ENCODE measurements around the gene MGAT3. TPM values are rescaled to one million over a fixed set of nuclear protein-coding genes. Genes with fewer than 3 reads are reported as not detected.

Gene MGAT3
- total and polyA plus RNA-seq, 5 donors, result 7.3 to 11.6 (median 9.2) TPM

DNA sequence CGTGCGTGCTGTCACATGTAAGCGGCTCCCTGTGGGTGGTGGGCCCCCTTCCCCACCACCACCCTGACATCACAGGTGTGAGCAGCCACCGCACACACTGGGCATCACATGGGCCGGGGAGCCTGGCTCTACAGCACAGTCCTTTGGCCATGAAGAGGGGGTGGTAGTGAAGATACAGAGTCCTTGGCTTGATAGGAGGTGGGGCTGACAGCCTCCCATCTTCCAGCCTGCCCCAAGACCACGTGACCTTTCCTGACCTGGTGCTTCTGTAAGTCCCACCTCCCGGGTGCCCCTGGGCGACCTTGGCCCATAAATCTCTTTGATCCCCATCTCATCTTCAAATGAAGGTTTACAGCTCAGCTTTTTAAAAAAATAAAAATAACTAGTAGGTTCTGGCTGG lies 21.2 kb upstream of the MGAT3 start:
- H3K4me1 ChIP-seq (ENCODE audit: control insufficient read depth, insufficient read depth, low read length), result peaks cover 9% of the 10 kb centered on the region
- ATAC-seq (no peak), DNase-seq (peak in 1 of 3 donors; percentile 33)
- no peaks in the 10 kb centered on the region for H3K9me3 ChIP-seq (ENCODE audit: control insufficient read depth, low read length)
- no peak overlapping the region for H3K27ac ChIP-seq (ENCODE audit: low read length)
- WGBS, result 90% methylated on average over 8 of the region's 8 CpGs
- H3K4me3 ChIP-seq (ENCODE audit: low read length), result no peak overlapping the region
- intact Hi-C loops (cut with DNase I), result no loop called here
- H3K27me3 ChIP-seq (ENCODE audit: control insufficient read depth, insufficient read depth), result no peaks in the 10 kb centered on the region

DNA sequence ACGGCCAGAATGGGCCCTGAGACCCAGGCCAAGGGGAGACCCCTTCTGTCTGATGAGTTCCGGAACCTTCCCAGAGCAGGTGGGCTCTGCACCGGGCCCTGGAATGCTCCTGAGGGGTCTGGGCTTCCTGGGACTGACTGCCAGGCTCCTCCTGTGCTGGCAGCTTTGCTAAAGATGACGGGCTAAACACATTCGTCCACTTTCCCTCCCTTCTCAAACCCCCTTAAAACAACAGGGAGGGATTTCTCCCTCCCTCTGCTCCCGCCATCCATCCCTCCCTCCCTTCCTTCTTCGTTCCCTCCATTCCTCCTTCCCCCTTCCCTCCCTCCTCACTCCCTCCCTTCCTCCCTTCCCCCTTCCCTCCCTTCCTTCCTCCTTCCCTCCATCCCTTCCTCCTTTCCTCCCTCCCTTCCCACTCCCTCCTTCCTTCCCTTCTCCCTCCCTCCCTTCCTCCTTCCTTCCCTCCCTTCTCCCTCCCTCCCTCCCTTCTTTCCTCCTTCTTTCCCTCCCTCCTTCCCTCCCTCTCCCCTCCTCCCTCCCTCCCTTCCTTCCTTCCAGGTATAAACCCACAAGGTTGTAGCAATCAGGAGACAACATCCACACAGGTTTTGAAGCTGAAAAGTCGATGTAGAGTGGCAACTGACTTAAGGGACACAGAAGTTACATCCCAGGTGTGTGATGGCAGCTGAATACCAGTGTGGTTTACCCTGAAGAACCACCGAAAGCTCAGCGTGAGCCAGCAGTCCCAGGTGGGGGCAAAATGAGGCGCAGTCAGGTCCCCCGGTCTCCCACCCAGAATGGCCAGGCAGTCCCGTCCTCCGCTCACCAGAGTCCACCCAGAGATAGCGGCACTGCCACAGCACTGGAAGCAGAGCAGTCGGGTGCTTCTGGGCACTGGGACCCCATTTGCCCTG lies 18.8 kb upstream of the MGAT3 start:
- Histone ChIP-seq H3K9me3 (ENCODE audit: control insufficient read depth, low read length) (no peaks in the 10 kb centered on the region), H3K4me1 (ENCODE audit: control insufficient read depth, insufficient read depth, low read length) (no peaks in the 10 kb centered on the region), H3K27me3 (ENCODE audit: control insufficient read depth, insufficient read depth) (no peaks in the 10 kb centered on the region), H3K27ac (ENCODE audit: low read length) (no peak overlapping the region), H3K4me3 (ENCODE audit: low read length) (no peak overlapping the region)
- ATAC-seq (peak; percentile 9 to 16), DNase-seq (peak in 1 of 3 donors; percentile 51)
- WGBS, result 39% methylated on average over 16 of the region's 16 CpGs
- intact Hi-C loops (cut with DNase I), result no loop called here

DNA sequence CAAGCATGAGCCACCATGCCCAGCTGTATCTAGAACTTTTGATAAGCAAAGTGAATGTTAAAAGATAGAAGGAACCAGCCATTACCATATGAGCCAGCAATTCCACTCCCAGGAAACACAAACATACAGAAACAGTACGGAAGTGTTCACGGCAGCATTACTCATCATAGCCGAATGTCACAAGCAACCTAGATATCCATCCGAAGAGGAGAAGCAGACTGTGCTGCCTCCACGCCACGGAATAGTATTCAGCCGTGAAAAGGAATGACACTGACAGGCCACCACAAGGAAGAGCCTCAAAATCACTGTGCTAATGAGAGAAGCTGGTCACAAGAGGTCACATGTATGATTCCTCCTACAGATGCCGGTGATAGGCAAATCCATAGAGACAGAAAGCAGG lies 17.6 kb upstream of the MGAT3 start:
- intact Hi-C loops (cut with DNase I), result no loop called here
- no peaks in the 10 kb centered on the region for H3K4me1 ChIP-seq (ENCODE audit: control insufficient read depth, insufficient read depth, low read length)
- DNase-seq (no peak), ATAC-seq (peak in 1 of 2 donors; percentile 17)
- no peaks in the 10 kb centered on the region for H3K9me3 ChIP-seq (ENCODE audit: control insufficient read depth, low read length)
- no peak overlapping the region for H3K27ac ChIP-seq (ENCODE audit: low read length)
- H3K27me3 ChIP-seq (ENCODE audit: control insufficient read depth, insufficient read depth), result no peaks in the 10 kb centered on the region
- H3K4me3 ChIP-seq (ENCODE audit: low read length), result no peak overlapping the region
- WGBS, result 51% methylated on average over 8 of the region's 8 CpGs

DNA sequence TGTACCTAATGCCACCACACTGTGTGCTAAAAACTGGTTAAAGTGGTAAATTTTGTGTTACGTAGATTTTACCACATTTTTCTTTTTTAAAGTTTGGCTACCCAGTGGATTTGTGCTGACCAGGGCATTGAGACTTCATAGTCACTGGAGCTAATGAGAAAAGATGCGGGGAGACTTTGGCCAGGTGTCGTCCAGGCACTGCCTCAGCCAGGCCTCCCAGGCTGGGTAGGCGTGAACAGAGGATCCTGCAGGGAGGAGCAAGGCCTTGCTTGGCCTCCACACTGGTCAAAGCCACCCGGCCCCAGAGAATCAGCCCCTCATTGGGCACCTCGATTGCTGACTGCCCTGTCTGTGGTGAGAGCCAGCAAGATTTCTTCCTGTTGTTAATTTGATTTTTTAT lies 13.4 kb upstream of the MGAT3 start:
- DNase-seq (no peak), ATAC-seq (no peak)
- WGBS, result 90% methylated on average over 6 of the region's 6 CpGs
- H3K27me3 ChIP-seq (ENCODE audit: control insufficient read depth, insufficient read depth), result no peaks in the 10 kb centered on the region
- H3K9me3 ChIP-seq (ENCODE audit: control insufficient read depth, low read length), result no peaks in the 10 kb centered on the region
- H3K4me3 ChIP-seq (ENCODE audit: low read length), result no peak overlapping the region
- no peaks in the 10 kb centered on the region for H3K4me1 ChIP-seq (ENCODE audit: control insufficient read depth, insufficient read depth, low read length)
- H3K27ac ChIP-seq (ENCODE audit: low read length), result no peak overlapping the region
- intact Hi-C loops (cut with DNase I), result no loop called here

GRCh38 chr22:39444247-39444800 lies 12.5 kb upstream of the MGAT3 start:
- 81% methylated on average over 7 of the region's 7 CpGs for WGBS
- DNase-seq (no peak), ATAC-seq (no peak)
- Histone ChIP-seq H3K27ac (ENCODE audit: low read length) (no peak overlapping the region), H3K4me3 (ENCODE audit: low read length) (no peak overlapping the region), H3K9me3 (ENCODE audit: control insufficient read depth, low read length) (no peaks in the 10 kb centered on the region), H3K4me1 (ENCODE audit: control insufficient read depth, insufficient read depth, low read length) (no peaks in the 10 kb centered on the region), H3K27me3 (ENCODE audit: control insufficient read depth, insufficient read depth) (no peaks in the 10 kb centered on the region)
- intact Hi-C loops (cut with DNase I), result no loop called here

DNA sequence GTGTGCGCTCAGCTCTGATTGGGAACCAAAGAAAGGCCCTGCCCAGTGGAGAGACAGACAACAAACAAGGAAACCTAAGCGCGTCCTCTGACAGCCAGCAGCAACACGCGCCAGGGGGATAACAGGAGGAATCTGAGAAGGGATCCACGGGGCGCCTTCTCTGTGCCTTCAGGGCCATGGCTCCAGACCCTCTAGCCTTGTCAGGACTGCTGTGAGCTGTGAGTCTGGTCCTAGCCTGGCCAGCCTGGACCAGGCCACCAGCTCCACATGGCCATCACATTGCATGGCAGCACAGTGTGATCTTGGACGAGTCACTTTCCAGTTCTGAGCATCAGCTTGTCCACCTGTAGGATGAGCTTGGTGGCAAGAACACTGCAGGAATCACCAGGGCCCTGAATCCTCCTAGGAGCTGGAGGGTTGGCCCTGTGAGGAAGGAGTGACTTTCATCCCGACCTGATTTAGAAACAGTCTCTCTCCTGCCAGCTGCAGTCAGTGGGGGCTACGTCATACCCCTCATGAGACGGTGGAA lies 11.8 kb upstream of the MGAT3 start:
- ATAC-seq, result no peak
- intact Hi-C loops (cut with DNase I), result no loop called here
- no peak for DNase-seq
- H3K27me3 ChIP-seq (ENCODE audit: control insufficient read depth, insufficient read depth), result no peaks in the 10 kb centered on the region
- no peak overlapping the region for H3K4me3 ChIP-seq (ENCODE audit: low read length)
- no peak overlapping the region for H3K27ac ChIP-seq (ENCODE audit: low read length)
- 84% methylated on average over 11 of the region's 11 CpGs for WGBS
- no peaks in the 10 kb centered on the region for H3K9me3 ChIP-seq (ENCODE audit: control insufficient read depth, low read length)
- no peaks in the 10 kb centered on the region for H3K4me1 ChIP-seq (ENCODE audit: control insufficient read depth, insufficient read depth, low read length)

DNA sequence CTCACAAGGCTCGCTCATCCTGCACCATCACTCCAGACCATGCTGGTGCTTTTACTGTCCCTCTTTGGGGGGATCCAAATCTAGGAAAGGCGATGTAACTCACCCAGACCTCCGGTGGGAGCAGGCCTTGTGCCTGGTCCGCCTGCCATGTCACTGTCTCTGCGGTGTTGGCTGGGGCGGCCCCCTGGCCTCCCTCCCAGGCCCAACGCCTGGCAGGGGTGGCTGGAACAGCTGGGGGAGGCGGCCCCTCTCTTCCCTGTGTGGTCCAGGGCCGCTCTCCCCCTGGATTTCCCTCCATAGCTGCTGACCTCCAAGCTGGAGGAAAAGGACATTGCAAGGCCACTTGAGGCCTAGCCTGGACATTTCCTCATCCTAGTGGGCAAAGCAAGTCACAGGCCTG lies 11.1 kb upstream of the MGAT3 start:
- ATAC-seq (peak in 1 of 2 donors; percentile 6), DNase-seq (peak in 2 of 3 donors; percentile 27 to 44)
- no peak overlapping the region for H3K4me3 ChIP-seq (ENCODE audit: low read length)
- no peak overlapping the region for H3K27ac ChIP-seq (ENCODE audit: low read length)
- intact Hi-C loops (cut with DNase I), result no loop called here
- no peaks in the 10 kb centered on the region for H3K4me1 ChIP-seq (ENCODE audit: control insufficient read depth, insufficient read depth, low read length)
- H3K9me3 ChIP-seq (ENCODE audit: control insufficient read depth, low read length), result no peaks in the 10 kb centered on the region
- H3K27me3 ChIP-seq (ENCODE audit: control insufficient read depth, insufficient read depth), result no peaks in the 10 kb centered on the region
- 79% methylated on average over 9 of the region's 9 CpGs for WGBS

DNA sequence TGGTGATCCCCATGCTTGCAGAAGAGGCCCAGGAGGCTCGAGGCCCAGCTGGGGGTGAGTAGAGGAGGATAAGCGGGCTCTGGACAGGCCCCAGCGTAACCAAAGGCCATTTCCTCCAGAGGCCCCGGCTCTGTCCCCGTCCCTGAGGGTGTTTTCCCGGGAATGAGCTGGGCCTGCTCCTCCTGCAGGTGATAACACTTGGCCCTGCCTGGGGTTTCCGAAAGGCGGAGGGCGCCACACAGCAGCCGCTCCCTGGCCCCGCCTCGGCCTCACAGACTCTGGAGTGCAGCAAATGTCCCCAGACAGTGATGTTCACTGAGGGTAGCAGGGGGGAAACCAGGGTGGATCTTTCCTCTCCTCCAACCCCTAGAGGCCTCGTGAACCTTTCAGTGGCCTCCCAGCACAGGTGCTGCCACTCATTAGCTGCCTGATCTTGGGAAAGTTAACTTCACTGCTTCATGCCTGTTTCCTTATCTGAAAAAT lies 10.5 kb upstream of the MGAT3 start:
- no peaks in the 10 kb centered on the region for H3K27me3 ChIP-seq (ENCODE audit: control insufficient read depth, insufficient read depth)
- ATAC-seq, result peak; percentile 27 to 74
- intact Hi-C loops (cut with DNase I), result no loop called here
- peak in 2 of 3 donors; percentile 56 to 65 for DNase-seq
- H3K4me3 ChIP-seq (ENCODE audit: low read length), result no peak overlapping the region
- H3K27ac ChIP-seq (ENCODE audit: low read length), result no peak overlapping the region
- no peaks in the 10 kb centered on the region for H3K9me3 ChIP-seq (ENCODE audit: control insufficient read depth, low read length)
- 68% methylated on average over 13 of the region's 13 CpGs for WGBS
- H3K4me1 ChIP-seq (ENCODE audit: control insufficient read depth, insufficient read depth, low read length), result no peaks in the 10 kb centered on the region

DNA sequence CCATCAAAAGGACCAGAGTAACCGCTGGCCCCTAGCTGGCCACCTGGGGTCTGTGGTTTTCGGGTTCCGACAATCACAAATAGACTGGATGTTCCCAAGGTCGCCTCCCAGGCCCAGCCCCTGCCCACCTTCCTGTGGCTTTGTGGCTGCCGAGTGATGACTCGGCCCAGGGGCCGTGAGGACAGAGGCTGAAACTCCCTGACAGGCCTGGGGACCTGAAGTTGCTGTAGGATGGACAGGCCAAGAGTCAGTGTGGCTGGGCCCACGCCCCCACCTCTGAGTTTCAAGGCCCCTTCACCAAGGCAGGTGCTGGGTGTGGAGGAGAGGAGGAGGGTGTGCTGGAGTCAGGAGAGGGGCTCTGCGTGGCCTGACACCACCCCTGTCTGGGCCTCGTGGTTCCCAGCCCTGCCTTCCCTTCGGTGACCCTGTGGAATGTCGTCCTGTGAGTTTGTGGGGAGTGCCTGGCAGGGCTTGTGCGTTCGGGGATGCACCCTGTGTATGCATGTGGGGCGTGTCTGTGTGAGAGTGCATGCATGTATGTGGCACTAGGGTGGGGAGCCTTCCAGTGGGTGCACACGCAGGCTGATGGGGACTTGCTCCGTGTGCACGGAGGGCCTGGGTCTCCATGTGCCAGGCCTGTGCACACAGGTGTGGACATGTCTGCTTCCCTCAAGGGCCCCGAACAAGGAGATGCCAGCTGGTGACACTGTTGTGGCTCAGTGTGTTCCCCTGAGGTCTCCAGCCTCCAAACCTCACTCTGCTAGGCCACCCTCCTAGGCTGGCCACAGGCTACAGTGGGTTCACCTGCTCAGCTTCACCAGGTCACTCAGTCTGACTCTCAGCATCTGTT lies 8.4 kb upstream of the MGAT3 start:
- H3K4me1 ChIP-seq (ENCODE audit: control insufficient read depth, insufficient read depth, low read length), result no peaks in the 10 kb centered on the region
- no peak overlapping the region for H3K27ac ChIP-seq (ENCODE audit: low read length)
- intact Hi-C loops (cut with DNase I), result no loop called here
- 81% methylated on average over 19 of the region's 19 CpGs for WGBS
- H3K9me3 ChIP-seq (ENCODE audit: control insufficient read depth, low read length), result no peaks in the 10 kb centered on the region
- no peaks in the 10 kb centered on the region for H3K27me3 ChIP-seq (ENCODE audit: control insufficient read depth, insufficient read depth)
- no peak for ATAC-seq
- H3K4me3 ChIP-seq (ENCODE audit: low read length), result no peak overlapping the region
- DNase-seq, result peak in 1 of 3 donors; percentile 33

DNA sequence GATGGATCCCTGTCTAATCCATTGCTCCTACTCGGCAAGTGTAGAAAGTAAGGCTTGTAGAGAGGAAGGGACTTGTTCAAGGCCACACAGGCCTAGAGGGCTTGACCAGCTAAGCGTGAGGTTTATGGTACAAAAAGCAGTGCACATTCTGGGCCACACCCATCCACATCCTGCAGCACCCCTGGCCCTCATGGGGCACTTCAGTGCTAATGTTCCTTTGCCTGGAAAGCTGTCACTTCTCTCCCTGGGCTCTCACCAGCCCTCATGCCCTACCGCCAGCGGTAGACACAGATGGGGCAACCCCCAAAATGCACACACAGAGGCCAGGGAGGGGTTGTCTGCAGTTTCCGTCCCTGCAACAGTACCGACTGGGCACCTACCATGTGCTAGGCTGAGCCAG lies 7.1 kb upstream of the MGAT3 start:
- no peak overlapping the region for H3K4me3 ChIP-seq (ENCODE audit: low read length)
- H3K27ac ChIP-seq (ENCODE audit: low read length), result no peak overlapping the region
- ATAC-seq (no peak), DNase-seq (peak in 1 of 3 donors; percentile 11)
- no peaks in the 10 kb centered on the region for H3K27me3 ChIP-seq (ENCODE audit: control insufficient read depth, insufficient read depth)
- intact Hi-C loops (cut with DNase I), result no loop called here
- H3K9me3 ChIP-seq (ENCODE audit: control insufficient read depth, low read length), result no peaks in the 10 kb centered on the region
- no peaks in the 10 kb centered on the region for H3K4me1 ChIP-seq (ENCODE audit: control insufficient read depth, insufficient read depth, low read length)
- WGBS, result 88% methylated on average over 6 of the region's 6 CpGs
